Endothelial cell of umbilical vein (primary cell): ENCODE results near the gene ERBB2. TPM values are rescaled to one million over a fixed set of nuclear protein-coding genes. Genes with fewer than 3 reads are reported as not detected.
"Not testable (repeated sequence)": the region's sequence is repeated elsewhere in the genome, so short reads cannot be mapped to it uniquely, and the experiment has no call there.

ENCODE experiments used
- BruUV-seq: library from RNA; stranded (reverse); fragments of 400-500 nt; replicated peaks from 2 replicates; lab custom pipeline; 2021; lab: Mats Ljungman, UMichigan
- CTCF ChIA-PET: fragments of 300-600, 350-600 bp; sonication (Branson Sonifier 250); formaldehyde crosslinking; loops from one replicate; lab custom pipeline; 2021; ENCODE audit warnings: antibody characterized with exemption, inconsistent platforms; lab: Charles Lee
- POLR2A ChIA-PET: fragments of 300-600, 350-600 bp; sonication (Branson Sonifier 250); formaldehyde crosslinking; loops from one replicate; lab custom pipeline; 2021; ENCODE audit warnings: antibody characterized with exemption, inconsistent platforms; lab: Charles Lee
- DNase-seq: peaks from one replicate; pipeline ENCODE4 v3.0.0-alpha.2; 2011; ENCODE audit warnings: low read depth, low spot score
- FAIRE-seq: peaks from 2 replicates; lab custom pipeline; 2011; peaks lifted over from hg19 to GRCh38; lab: Jason Lieb, UNC
- H2AFZ ChIP-seq: 2 replicates; pipeline ENCODE4 v1.6.0; 2012; ENCODE audit warnings: low read depth, low read length, control low read depth, inconsistent platforms
- H3K27ac ChIP-seq: 2 replicates; pipeline ENCODE4 v1.5.1; 2011; ENCODE audit warnings: low read depth, mild to moderate bottlenecking, control low read depth, low read length, moderate library complexity; ENCODE audit not compliant: insufficient read depth
- H3K27me3 ChIP-seq, 2 experiments: 2 replicates each; pipeline versions ENCODE4 v1.6.0 to v1.6.1; 2011; ENCODE audit warnings: low read length in 2 of 2, mixed read lengths in 1 of 2; ENCODE audit not compliant: control insufficient read depth in 2 of 2, insufficient read depth in 2 of 2
- H3K36me3 ChIP-seq, 2 experiments: 2 replicates in 1 of 2; 3 replicates in 1 of 2; pipeline ENCODE4 v1.5.1; 2011; ENCODE audit warnings: low read length in 2 of 2, mild to moderate bottlenecking in 1 of 2, moderate library complexity in 1 of 2; ENCODE audit not compliant: control insufficient read depth in 2 of 2, insufficient read depth in 2 of 2; ENCODE audit errors: extremely low read depth in 1 of 2
- H3K4me1 ChIP-seq: 3 replicates; pipeline ENCODE4 v1.5.1; 2011; ENCODE audit warnings: mild to moderate bottlenecking, low read length; ENCODE audit not compliant: control insufficient read depth, insufficient read depth; ENCODE audit errors: extremely low read depth
- H3K4me2 ChIP-seq: 2 replicates; pipeline ENCODE4 v1.6.1; 2011; ENCODE audit warnings: low read length, control low read depth, mixed read lengths; ENCODE audit not compliant: insufficient read depth
- H3K4me3 ChIP-seq, 3 experiments: fragments of 200-600 bp in 1 of 3; sonication (generic), shearing (Covaris generic) in 1 of 3; replicated peaks in 1 of 3; 2 replicates each; pipeline ENCODE4 v1.5.1; 2011 to 2016; ENCODE audit warnings: control low read depth in 3 of 3, low read length in 3 of 3, mild to moderate bottlenecking in 2 of 3, inconsistent platforms in 1 of 3, low read depth in 1 of 3, moderate library complexity in 1 of 3; ENCODE audit not compliant: insufficient read depth in 1 of 3
- H3K79me2 ChIP-seq: 2 replicates; pipeline ENCODE4 v1.6.0; 2012; ENCODE audit warnings: low read length, inconsistent platforms; ENCODE audit not compliant: control insufficient read depth, insufficient read depth
- H3K9ac ChIP-seq: replicated peaks from 2 replicates; pipeline ENCODE3; 2011; ENCODE audit warnings: low read length, control low read depth; ENCODE audit not compliant: insufficient read depth; ENCODE audit errors: extremely low read depth
- H3K9me1 ChIP-seq: replicated peaks from 3 replicates; pipeline ENCODE4 v1.6.0; 2011; ENCODE audit warnings: mild to moderate bottlenecking, low read length; ENCODE audit not compliant: control insufficient read depth, insufficient read depth; ENCODE audit errors: extremely low read depth
- H3K9me3 ChIP-seq: replicated peaks from 2 replicates; pipeline ENCODE4 v1.5.1; 2012; ENCODE audit warnings: low read length, inconsistent platforms; ENCODE audit not compliant: control insufficient read depth, insufficient read depth
- H4K20me1 ChIP-seq: replicated peaks from 2 replicates; pipeline ENCODE3; 2011; ENCODE audit warnings: mild to moderate bottlenecking, low read length; ENCODE audit not compliant: control insufficient read depth, insufficient read depth; ENCODE audit errors: extremely low read depth
- CTCF ChIP-seq, 2 donors: IDR thresholded peaks; 1 replicate in 1 of 2; 2 replicates in 1 of 2; pipeline ENCODE4 v1.5.1; 2011; ENCODE audit warnings: low read length in 2 of 2, mild to moderate bottlenecking in 2 of 2, moderate library complexity in 2 of 2, control low read depth in 1 of 2, inconsistent platforms in 1 of 2, low read depth in 1 of 2; ENCODE audit not compliant: insufficient read depth in 1 of 2; ENCODE audit errors: extremely low read depth in 1 of 2
- FOS ChIP-seq: IDR thresholded peaks from 2 replicates; pipeline ENCODE4 v1.6.1; 2011; ENCODE audit warnings: mild to moderate bottlenecking, low read length, moderate library complexity, borderline replicate concordance; ENCODE audit not compliant: insufficient read depth
- GATA2 ChIP-seq: IDR thresholded peaks from 2 replicates; pipeline ENCODE4 v1.7.0; 2011; ENCODE audit warnings: low read depth, mild to moderate bottlenecking, moderate library complexity, mixed read lengths, low read length; ENCODE audit not compliant: insufficient read length, insufficient read depth
- JUN ChIP-seq: IDR thresholded peaks from 2 replicates; pipeline ENCODE4 v1.6.1; 2011; ENCODE audit warnings: borderline replicate concordance, low read depth; ENCODE audit not compliant: insufficient read length, insufficient read depth
- POLR2AphosphoS5 ChIP-seq: IDR thresholded peaks from 2 replicates; pipeline ENCODE4 v1.6.1; 2012; ENCODE audit warnings: low read depth, mild to moderate bottlenecking, control low read depth, low read length, moderate library complexity; ENCODE audit not compliant: insufficient read depth
- dilution Hi-C: fragments of 300-500 bp; cut with MboI; formaldehyde crosslinking; loops from one replicate; pipeline ENCODE4 v1.15.0; 2019; ENCODE audit warnings: low sequenced_read_pairs; ENCODE audit not compliant: extremely low pct_ligation_motif_present
- intact Hi-C: fragments of 100-400 bp; cut with micrococcal nuclease; formaldehyde crosslinking; loops from one replicate; pipeline ENCODE4 v1.10.0; 2022
- polyA plus RNA-seq, 4 experiments: library from polyadenylated mRNA; depleted of rRNA in 3 of 4; stranded (reverse) in 3 of 4; unstranded in 1 of 4; fragments of >200 nt; gene quantifications; 2 replicates each; pipeline versions ENCODE4 v1.2.1 to v1.2.3, GENCODE V29; 2011 to 2012; ENCODE audit warnings: missing spikeins in 1 of 4
- total RNA-seq: library from RNA; stranded (reverse); gene quantifications from 2 replicates; pipeline ENCODE4 v1.2.3, GENCODE V29; 2021
- TF ChIP-seq, protein P1 (sequence below): IDR thresholded peaks from 2 replicates; pipeline ENCODE4 v1.6.1; 2011; ENCODE audit not compliant: insufficient read depth, insufficient read length

The ERBB2 gene
- total and polyA plus RNA-seq, 2 donors (not counting 3 experiments of a cell fraction or from before 2014, with no cell fraction given), result 20.6 to 32.9 TPM

GRCh38 chr17:39747745-39748144, 47.9 kb downstream of the ERBB2 start:
- H3K79me2 ChIP-seq, result no peaks in the 10 kb centered on the region
- no peaks in the 10 kb centered on the region for H4K20me1 ChIP-seq
- H3K9me1 ChIP-seq, result no peaks in the 10 kb centered on the region
- no peak overlapping the region for H3K27ac ChIP-seq
- no peaks in the 10 kb centered on the region for H3K9me3 ChIP-seq
- intact Hi-C loops (no loop called here), dilution Hi-C loops (loop anchor here (10.0 kb wide), 1 partner anchor 113 kb away; the partner anchor contains the start of gene STARD3)
- FAIRE-seq, result no peak
- no peak for DNase-seq
- POLR2A ChIA-PET, result no interaction called here
- no peak overlapping the region for H3K9ac ChIP-seq
- no peak overlapping the region for H3K4me2 ChIP-seq
- no peak overlapping the region for H2AFZ ChIP-seq
- no peaks in the 10 kb centered on the region for H3K36me3 ChIP-seq
- peaks cover 4% of the 10 kb centered on the region for H3K4me1 ChIP-seq
- H3K27me3 ChIP-seq, result peaks cover 0 to 6% of the 10 kb centered on the region in 2 experiments
- no peak overlapping the region for H3K4me3 ChIP-seq
- CTCF ChIA-PET, result interaction anchor here (1.1 to 1.7 kb wide), 4 partner anchors 15 to 126 kb away, joined by 3 to 4 read pairs (median 3); partner anchors contain the start of gene MIEN1
- no TSS peak for BruUV-seq
- TF ChIP-seq POLR2AphosphoS5, result no peak
- TF ChIP-seq GATA2, result no peak
- no peak for TF ChIP-seq FOS
- TF ChIP-seq JUN, result no peak
- TF ChIP-seq CTCF (IDR thresholded peaks at IDR 0.05; ENCODE audit: extremely low read depth in 1 of 2, insufficient read depth in 1 of 2, low read depth in 1 of 2, low read length in 2 of 2), result no peak
- TF ChIP-seq, protein P1, sequence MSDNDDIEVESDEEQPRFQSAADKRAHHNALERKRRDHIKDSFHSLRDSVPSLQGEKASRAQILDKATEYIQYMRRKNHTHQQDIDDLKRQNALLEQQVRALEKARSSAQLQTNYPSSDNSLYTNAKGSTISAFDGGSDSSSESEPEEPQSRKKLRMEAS, result no peak

GRCh38 chr17:39748444-39749034, 48.7 kb downstream of the ERBB2 start:
- H3K4me2 ChIP-seq, H4K20me1 ChIP-seq, H3K79me2 ChIP-seq, H3K4me3 ChIP-seq, intact Hi-C loops, H3K27ac ChIP-seq, FAIRE-seq, H3K9ac ChIP-seq, POLR2A ChIA-PET, H3K27me3 ChIP-seq, H3K36me3 ChIP-seq, H3K9me3 ChIP-seq, H3K4me1 ChIP-seq, H2AFZ ChIP-seq, DNase-seq, H3K9me1 ChIP-seq, BruUV-seq: not testable (repeated sequence)
- dilution Hi-C loops, result loop anchor here (10.0 kb wide), 1 partner anchor 114 kb away; the partner anchor contains the start of gene STARD3
- CTCF ChIA-PET, result interaction anchor here (1.0 to 1.8 kb wide), 4 partner anchors 16 to 127 kb away, joined by 3 to 4 read pairs (median 4); partner anchors contain the start of gene MIEN1
